HAP-1 (cell line): Measurements from ENCODE around the gene DCLK3.

Experiments
- DNase-seq, 2 experiments: peaks; one replicate each; pipeline ENCODE4 v3.0.0-alpha.2; 2016 to 2020; ENCODE audit warnings: low spot score in 2 of 2
- H3K27me3 ChIP-seq: fragments of 250-450 bp; sonication (Bioruptor Pico); 2 replicates; pipeline ENCODE4 v1.5.1; 2020; ENCODE audit warnings: low read depth, mild to moderate bottlenecking, moderate library complexity
- H3K36me3 ChIP-seq: fragments of 250-450 bp; sonication (Bioruptor Pico); replicated peaks from 2 replicates; pipeline ENCODE4 v1.5.1; 2020; ENCODE audit warnings: mild to moderate bottlenecking
- H3K4me1 ChIP-seq: fragments of 250-450 bp; sonication (Bioruptor Pico); 2 replicates; pipeline ENCODE4 v1.5.1; 2020; ENCODE audit warnings: mild to moderate bottlenecking
- H3K4me3 ChIP-seq: fragments of 250-450 bp; sonication (Bioruptor Pico); 2 replicates; pipeline ENCODE4 v1.5.1; 2020; ENCODE audit warnings: mild to moderate bottlenecking, moderate library complexity
- H3K9me3 ChIP-seq: fragments of 250-450 bp; sonication (Bioruptor Pico); 2 replicates; pipeline ENCODE4 v1.5.1; 2020; ENCODE audit warnings: mild to moderate bottlenecking, moderate library complexity
- in situ Hi-C: fragments of 300-500 bp; cut with MboI; formaldehyde crosslinking; loops from 3 replicates; pipeline ENCODE4 v1.14.3; 2020; ENCODE audit warnings: low sequenced_read_pairs, inconsistent platforms, mixed read lengths

DCLK3 gene

DNA sequence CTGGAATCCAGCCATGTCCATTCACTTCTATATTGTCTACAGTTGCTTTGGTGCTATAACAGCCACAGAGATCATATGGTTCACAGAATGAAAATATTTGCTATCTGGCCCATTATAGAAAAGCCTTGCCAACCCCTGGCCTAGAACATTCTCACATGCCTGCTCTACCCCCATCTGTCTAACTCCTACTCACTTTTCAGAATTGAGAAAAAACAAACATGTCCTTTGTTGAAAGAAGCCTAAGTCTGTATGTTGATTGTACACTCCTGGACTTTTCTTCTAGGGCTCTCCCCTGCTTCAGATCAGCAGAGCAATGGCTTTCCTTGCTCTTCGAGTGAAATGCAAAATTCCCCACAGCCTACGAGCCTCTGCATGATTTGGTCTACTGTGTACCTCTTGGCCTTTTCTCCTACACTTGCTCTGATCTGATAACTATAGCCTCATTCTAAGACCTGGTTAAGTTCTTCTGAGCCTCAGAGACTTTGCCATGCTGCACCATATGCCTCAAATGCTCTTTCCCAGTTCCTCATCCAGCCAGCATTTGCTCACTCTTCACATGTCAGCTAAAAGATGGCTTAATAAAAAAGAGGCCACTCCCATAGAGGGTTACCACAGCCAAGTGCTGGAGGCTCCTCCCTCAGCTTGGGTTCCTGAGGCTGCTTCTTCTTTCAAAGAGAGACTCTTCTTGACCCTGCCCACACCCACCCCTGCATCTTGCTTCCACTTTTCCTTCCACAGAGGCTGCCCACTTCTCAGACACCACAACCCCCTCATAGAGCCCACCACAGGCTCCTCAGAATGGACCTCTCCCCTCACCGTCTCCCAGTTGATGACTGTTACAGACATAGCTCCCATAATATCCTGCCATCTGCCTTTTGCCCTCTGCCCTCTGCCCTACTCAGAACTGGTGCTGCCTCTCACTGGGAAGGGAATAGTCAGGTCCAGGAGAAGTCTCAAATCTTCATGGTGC, 22.9 kb upstream of the DCLK3 start:
- in situ Hi-C loops, result no loop called here
- no peak for DNase-seq

DNA sequence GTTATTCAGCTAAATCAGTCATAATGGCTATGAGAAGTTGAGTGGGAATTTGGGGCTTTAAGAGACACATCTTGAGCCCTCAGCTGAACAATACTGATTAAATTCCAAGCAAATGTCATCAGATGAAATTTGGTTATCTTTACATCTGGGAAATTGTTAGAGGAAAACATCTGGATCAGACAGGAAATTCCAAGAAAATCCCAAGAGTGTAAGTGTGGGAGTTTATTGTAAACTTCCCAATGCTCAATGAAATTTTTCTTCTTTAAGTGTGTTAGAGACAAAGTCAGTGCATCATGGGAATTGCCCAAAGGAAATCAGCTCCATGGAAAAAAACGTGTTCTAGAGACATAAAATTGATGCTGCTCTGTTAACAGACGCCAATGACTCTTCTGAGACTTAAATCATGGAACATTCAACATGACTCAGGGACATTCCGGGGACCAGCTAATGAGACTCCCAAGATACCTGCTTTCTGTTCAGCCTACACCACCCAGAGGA, 19.8 kb upstream of the DCLK3 start:
- Histone ChIP-seq H3K36me3 (no peaks in the 10 kb centered on the region), H3K4me3 (no peak overlapping the region), H3K4me1 (no peaks in the 10 kb centered on the region), H3K9me3 (no peaks in the 10 kb centered on the region), H3K27me3 (peaks cover 2% of the 10 kb centered on the region; the same call in 1 of the 2 replicates)
- in situ Hi-C loops, result no loop called here
- DNase-seq, result no peak

More for the DNA sequence above, 22.9 kb upstream of the DCLK3 start:
- Histone ChIP-seq H3K36me3 (no peaks in the 10 kb centered on the region), H3K4me3 (no peak overlapping the region), H3K9me3 (no peaks in the 10 kb centered on the region), H3K27me3 (peaks cover 2% of the 10 kb centered on the region; the same call in 1 of the 2 replicates), H3K4me1 (no peaks in the 10 kb centered on the region)

DNA sequence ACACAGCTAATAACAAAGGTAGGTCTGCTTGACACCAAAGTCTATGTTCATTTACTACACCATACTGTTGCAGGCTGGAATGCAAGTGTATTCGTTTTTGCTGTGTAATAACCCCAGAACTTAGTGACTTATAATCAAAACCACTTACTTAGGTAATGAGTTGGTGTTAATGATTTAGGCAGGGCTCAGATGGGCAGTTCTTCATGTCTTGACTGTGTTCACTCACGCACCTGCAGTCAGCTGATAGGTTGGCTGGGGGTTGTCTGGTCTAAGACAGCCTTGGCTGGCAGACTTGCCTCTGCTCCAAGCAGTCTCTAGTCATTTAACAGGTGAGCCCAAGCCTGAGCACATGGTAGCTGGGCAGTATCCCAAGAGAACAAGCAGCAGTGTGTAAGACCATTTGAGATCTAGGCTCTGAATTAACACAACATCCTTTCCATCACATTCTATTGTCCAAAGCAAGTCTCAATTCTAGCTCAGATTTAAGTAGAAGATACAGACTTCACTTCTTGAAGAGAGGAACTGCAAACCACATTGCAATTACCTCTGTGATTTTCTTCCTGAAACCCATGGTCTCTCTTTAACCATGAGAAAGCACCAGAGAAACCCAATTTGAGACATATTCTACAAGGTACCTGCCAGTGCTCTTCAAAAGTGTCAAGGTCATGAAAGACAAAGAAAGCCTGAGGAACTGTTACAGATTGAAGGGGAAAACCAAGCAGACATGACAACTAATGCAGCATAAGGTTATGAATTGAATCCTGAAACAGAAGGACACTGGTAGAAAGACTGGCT, 13.3 kb upstream of the DCLK3 start:
- Histone ChIP-seq H3K4me1 (no peaks in the 10 kb centered on the region), H3K4me3 (no peak overlapping the region), H3K36me3 (no peaks in the 10 kb centered on the region), H3K27me3 (peaks cover 3% of the 10 kb centered on the region; the same call in 1 of the 2 replicates), H3K9me3 (no peaks in the 10 kb centered on the region)
- no peak for DNase-seq
- in situ Hi-C loops, result no loop called here

DNA sequence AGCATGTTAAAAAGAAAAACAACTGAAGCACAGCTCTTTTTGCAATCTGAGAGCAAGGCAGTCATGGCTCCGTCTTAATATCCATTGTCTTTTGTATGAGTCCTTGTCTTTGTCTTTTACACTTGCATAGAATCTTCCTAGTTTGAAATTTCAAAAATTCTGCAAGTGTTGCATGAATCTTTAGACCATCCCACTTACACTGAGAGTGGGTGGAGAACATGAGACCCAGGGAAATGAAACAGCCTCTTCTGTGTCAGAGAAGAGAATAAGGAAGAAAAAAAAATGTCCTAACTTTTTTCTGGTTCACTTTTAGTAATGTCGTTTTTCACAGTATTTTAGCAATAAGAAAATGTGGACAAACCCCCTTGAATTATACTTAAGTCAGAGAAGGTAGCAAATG, 12.1 kb upstream of the DCLK3 start:
- DNase-seq, result no peak
- in situ Hi-C loops, result no loop called here
- Histone ChIP-seq H3K4me3 (no peak overlapping the region), H3K9me3 (no peaks in the 10 kb centered on the region), H3K36me3 (no peaks in the 10 kb centered on the region), H3K4me1 (no peaks in the 10 kb centered on the region), H3K27me3 (peaks cover 3% of the 10 kb centered on the region; the same call in 1 of the 2 replicates)

DNA sequence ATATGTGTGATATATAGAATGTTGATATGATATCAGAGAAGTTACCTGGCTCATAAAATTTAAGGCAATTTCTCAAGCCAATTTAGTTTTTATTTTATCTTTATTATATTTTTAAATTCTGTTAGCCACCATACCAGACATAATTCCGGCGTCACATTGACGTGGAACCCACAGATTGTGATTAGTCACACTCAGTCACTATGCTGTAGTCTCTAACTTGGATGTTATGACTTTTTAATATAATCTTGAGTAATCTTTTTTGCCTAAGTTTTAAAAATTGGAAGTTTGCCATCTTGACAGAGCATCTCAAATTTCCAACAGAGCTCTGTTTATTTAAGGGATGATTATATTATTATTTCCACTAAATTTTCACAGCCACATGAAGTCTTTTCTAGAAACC, 9.7 kb upstream of the DCLK3 start:
- in situ Hi-C loops, result no loop called here

DNA sequence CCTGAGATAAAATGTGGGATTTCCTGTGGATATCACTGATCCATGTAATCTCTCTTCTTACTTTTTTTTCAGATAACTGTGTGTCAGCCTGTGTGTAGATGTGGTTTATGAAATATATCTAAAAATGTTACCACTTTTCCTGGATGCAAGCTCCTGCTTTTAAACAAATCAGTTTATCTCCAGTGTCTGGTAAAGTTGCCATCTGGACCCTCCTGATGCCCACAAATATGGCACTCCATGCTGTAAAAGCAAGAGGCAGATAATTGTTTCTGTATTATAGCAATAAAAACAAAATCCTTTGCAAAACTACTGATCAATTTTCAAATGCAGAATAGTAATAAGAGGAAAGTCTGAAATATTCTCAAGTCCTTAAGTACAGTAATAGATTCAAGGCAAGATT, 7.6 kb upstream of the DCLK3 start:
- no peaks in the 10 kb centered on the region for H3K9me3 ChIP-seq
- no peaks in the 10 kb centered on the region for H3K36me3 ChIP-seq
- H3K4me1 ChIP-seq, result no peaks in the 10 kb centered on the region
- in situ Hi-C loops, result no loop called here
- no peak overlapping the region for H3K4me3 ChIP-seq
- 0 out of 2 replicates have a peak, but pooled peaks cover 3% of the 10 kb centered on the region for H3K27me3 ChIP-seq
- DNase-seq, result no peak

More for the DNA sequence above, 9.7 kb upstream of the DCLK3 start:
- H3K27me3 ChIP-seq, result peaks cover 3% of the 10 kb centered on the region; the same call in 1 of the 2 replicates
- H3K36me3 ChIP-seq, result no peaks in the 10 kb centered on the region
- H3K4me1 ChIP-seq, result no peaks in the 10 kb centered on the region
- H3K4me3 ChIP-seq, result no peak overlapping the region
- DNase-seq, result no peak
- no peaks in the 10 kb centered on the region for H3K9me3 ChIP-seq

DNA sequence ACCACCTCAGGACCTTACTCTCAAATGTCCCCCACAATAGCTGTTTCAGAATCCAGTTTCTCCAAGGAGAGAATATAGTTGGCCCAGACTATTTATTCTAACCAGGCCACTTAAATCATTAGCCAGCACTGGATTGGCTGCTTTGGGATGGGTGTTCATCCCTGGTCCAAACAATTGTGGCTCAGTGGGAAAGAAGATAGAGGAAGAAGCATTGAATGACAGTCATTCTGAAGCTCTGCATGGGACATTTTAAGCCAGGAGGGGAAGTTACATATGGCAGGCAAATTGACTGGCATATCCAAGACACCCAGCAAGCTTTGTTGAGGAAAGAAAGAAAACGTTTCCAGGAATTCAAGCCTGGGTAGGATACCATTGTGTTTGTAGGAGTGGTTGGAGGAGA, 5.6 kb upstream of the DCLK3 start:
- no peak for DNase-seq
- H3K4me1 ChIP-seq, result no peaks in the 10 kb centered on the region
- H3K9me3 ChIP-seq, result no peaks in the 10 kb centered on the region
- H3K27me3 ChIP-seq, result peaks cover 14% of the 10 kb centered on the region
- no peaks in the 10 kb centered on the region for H3K36me3 ChIP-seq
- H3K4me3 ChIP-seq, result no peak overlapping the region
- in situ Hi-C loops, result no loop called here

DNA sequence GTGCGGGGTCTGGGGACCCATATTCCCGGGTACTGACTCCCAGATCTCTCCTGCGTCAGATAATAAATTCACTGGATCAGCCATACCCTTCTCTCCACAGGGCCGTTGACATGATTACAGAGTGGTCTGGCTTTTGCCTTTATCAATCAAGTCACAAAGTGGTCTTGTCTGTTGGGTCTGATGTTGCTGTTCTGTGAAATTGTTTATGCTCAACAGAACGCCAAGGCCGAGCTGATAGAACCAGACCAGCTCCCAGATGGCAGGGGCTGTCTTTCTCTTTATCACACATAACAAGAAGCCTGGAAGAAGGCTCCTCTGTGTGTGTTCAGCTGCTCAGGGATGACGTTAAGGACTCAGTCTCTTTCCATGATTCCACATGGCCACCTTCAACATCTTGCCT, 751 bp upstream of the DCLK3 start:
- Histone ChIP-seq H3K4me3 (no peak overlapping the region), H3K9me3 (no peaks in the 10 kb centered on the region), H3K27me3 (peaks cover 27% of the 10 kb centered on the region), H3K36me3 (no peaks in the 10 kb centered on the region), H3K4me1 (no peaks in the 10 kb centered on the region)
- in situ Hi-C loops, result no loop called here
- no peak for DNase-seq

DNA sequence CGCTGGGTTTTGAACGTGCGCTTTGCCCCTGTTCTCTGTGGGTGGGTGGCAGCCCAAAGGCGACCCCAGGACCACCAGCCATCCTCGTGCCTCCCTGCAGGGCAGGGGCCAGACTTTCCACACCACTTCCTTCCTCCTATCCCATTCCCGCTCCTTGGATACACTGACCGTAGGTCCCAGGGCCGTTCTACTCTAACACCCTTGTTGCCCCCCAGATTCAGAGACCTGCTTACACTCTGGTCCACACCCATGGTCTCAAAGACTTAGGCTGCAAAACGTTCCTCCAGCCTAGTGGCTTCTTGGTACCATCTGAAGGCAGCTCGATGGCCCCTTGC, 318 bp upstream of the DCLK3 start:
- DNase-seq, result no peak
- Histone ChIP-seq H3K4me1 (no peaks in the 10 kb centered on the region), H3K27me3 (peaks cover 27% of the 10 kb centered on the region), H3K36me3 (no peaks in the 10 kb centered on the region), H3K4me3 (no peak overlapping the region), H3K9me3 (no peaks in the 10 kb centered on the region)
- in situ Hi-C loops, result no loop called here

DNA sequence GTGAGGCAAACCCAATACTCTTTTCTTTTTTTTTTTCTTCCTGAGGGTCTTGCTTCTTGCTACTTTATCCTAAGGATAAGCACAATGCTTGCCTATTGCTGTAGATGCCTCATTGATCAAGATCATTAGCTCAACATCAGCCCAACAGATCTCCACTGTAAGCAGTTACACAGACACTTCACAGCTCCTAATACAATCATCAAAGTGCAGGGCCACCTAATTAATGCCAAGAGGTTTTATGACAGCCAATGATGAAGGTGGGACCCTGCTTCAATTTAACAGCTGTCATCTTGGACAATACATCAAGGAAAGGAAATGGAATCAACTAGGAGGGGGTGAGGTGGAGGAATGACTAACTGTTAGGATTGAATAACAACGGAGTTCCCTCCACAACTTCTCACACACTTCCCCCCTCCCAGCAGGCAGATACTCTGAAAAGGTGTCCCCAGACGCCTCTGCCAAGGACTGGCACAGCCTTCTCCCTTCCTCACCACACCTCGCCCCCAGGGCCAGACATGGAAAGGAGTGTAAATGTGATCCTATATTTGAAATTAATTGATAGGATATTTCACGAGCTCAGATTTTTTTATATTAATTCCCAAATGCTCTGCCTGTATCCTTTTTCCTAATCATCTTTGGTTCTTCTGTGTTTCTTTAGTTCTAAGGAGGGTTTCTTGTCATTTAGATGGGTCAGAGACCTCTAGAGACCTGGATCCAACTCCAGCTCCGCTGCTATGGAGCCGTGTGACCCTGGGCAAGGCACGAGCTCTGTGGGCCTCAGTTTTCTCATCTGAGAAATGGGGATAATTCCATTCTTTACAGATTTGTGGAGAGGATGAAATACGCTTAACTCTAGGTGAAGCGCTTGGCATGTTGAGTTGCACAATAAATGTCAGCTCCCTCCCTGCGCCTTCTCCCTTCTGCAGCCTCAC, 1.2 kb downstream of the DCLK3 start:
- Histone ChIP-seq H3K36me3 (no peaks in the 10 kb centered on the region), H3K27me3 (peaks cover 27% of the 10 kb centered on the region), H3K4me1 (no peaks in the 10 kb centered on the region), H3K4me3 (no peak overlapping the region), H3K9me3 (no peaks in the 10 kb centered on the region)
- DNase-seq, result no peak
- in situ Hi-C loops, result no loop called here

DNA sequence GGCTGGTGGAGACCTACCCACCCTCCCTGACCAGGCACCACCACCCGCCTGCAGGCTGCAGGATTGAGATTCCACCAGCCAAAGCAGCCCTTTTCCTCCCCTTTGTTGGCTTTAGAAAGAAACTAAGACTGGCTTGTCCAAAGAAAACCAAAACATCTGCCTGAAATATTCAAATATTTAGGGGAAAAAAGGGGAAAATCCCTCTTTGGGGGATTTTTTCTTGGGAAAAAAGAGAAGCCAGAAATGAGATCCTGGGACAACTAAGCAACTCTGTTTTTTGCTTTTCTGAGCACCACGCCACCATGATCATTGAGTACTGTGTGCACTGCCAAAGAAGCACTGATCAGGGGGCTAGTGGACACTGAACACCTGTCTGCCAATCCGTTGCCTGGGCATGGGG, 2.6 kb downstream of the DCLK3 start:
- Histone ChIP-seq H3K4me3 (no peak overlapping the region), H3K4me1 (no peaks in the 10 kb centered on the region), H3K36me3 (no peaks in the 10 kb centered on the region), H3K27me3 (peaks cover 26% of the 10 kb centered on the region), H3K9me3 (no peaks in the 10 kb centered on the region)
- in situ Hi-C loops, result no loop called here
- DNase-seq, result no peak

DNA sequence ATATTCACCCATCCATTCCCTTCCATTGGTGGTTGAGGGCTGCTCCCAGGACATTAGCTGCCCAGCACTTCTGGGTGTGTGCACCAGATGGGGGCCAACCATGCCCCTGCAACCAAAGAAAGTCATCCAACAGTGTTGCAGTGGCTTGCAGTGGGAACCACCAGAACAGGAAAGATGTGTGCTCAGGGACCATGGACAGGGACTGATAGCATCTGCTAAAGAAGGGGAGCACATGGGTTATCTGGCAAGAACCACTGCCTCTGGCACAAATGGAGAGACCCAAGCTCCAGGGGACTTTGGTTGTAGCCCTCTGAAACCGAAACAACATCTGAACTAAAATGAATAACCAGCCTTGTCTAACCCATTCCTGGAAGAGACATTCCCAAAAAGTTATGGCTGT, 8.1 kb downstream of the DCLK3 start:
- H3K27me3 ChIP-seq, result no peaks in the 10 kb centered on the region
- H3K9me3 ChIP-seq, result no peaks in the 10 kb centered on the region
- DNase-seq, result no peak
- H3K4me1 ChIP-seq, result no peaks in the 10 kb centered on the region
- no peak overlapping the region for H3K4me3 ChIP-seq
- in situ Hi-C loops, result no loop called here
- no peaks in the 10 kb centered on the region for H3K36me3 ChIP-seq

DNA sequence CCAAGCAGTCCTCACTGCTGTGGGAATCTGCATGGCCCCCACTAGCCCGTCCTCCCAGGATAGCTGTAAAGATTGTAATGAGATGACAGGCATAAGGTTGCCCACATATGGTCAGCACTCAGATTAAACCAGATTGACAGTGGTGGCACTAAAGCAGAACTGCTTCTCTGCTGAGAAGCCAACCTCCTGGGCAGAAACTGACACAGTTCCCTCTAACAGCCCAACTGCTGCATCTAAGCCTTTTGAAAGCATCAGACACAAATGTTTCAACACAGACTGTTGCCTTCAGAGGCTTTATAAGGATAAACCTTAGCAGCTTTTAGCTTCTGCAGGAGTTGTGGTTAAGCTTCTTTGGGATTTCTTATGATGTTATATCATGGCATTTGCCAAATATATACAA, 13.0 kb downstream of the DCLK3 start:
- in situ Hi-C loops, result no loop called here
- no peak overlapping the region for H3K4me3 ChIP-seq
- DNase-seq, result no peak

More for the DNA sequence above, 13.0 kb downstream of the DCLK3 start:
- H3K9me3 ChIP-seq, result no peaks in the 10 kb centered on the region
- H3K36me3 ChIP-seq, result no peaks in the 10 kb centered on the region
- no peaks in the 10 kb centered on the region for H3K4me1 ChIP-seq
- H3K27me3 ChIP-seq, result no peaks in the 10 kb centered on the region
